DND-41 (cell line): Measurements from ENCODE around the gene LILRA5.

Experiments
- EZH2 ChIP-seq: IDR thresholded peaks from 3 replicates; pipeline ENCODE4 v1.6.1; 2012; ENCODE audit warnings: borderline replicate concordance, low read depth, mild to moderate bottlenecking, moderate library complexity, low read length, inconsistent platforms; ENCODE audit not compliant: severe bottlenecking
- TF ChIP-seq, protein P1 (sequence below): IDR thresholded peaks from 2 replicates; pipeline ENCODE4 v1.5.1; 2012; ENCODE audit warnings: borderline replicate concordance, low read length, moderate library complexity, mild to moderate bottlenecking; ENCODE audit not compliant: poor library complexity, severe bottlenecking; ENCODE audit errors: extremely low read depth

DNA sequence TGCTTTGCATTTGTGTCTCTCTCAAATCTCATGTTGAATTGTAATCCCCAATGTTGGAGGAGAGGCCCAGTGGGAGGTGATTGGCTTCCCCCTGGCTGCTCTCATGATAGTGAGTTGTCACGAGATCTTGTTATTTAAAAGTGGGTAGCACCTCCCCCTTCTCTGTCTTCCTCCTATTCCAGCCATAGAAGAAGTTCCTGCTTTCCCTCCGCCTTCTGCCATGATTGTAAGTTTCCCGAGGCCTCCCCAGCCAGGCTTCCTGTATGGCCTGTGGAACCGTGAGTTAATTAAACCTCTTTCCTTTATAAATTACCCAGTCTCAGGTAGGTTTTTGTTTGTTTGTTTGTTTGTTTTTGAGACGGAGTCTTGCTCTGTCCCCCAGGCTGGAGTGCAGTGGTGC is 22.2 kb upstream of the LILRA5 start:
- TF ChIP-seq, protein P1, sequence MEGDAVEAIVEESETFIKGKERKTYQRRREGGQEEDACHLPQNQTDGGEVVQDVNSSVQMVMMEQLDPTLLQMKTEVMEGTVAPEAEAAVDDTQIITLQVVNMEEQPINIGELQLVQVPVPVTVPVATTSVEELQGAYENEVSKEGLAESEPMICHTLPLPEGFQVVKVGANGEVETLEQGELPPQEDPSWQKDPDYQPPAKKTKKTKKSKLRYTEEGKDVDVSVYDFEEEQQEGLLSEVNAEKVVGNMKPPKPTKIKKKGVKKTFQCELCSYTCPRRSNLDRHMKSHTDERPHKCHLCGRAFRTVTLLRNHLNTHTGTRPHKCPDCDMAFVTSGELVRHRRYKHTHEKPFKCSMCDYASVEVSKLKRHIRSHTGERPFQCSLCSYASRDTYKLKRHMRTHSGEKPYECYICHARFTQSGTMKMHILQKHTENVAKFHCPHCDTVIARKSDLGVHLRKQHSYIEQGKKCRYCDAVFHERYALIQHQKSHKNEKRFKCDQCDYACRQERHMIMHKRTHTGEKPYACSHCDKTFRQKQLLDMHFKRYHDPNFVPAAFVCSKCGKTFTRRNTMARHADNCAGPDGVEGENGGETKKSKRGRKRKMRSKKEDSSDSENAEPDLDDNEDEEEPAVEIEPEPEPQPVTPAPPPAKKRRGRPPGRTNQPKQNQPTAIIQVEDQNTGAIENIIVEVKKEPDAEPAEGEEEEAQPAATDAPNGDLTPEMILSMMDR: no peak
- no peak for TF ChIP-seq EZH2
